SK-N-MC (cell line): ENCODE data around the gene CAMK2G.

Source experiments
- EZH2 ChIP-seq: fragments of 200-600 bp; sonication (generic); IDR thresholded peaks from one replicate; pipeline ENCODE4 v1.6.1; 2017; ENCODE audit warnings: antibody characterized with exemption
- POLR2AphosphoS5 ChIP-seq: IDR thresholded peaks from 2 replicates; pipeline ENCODE4 v1.6.1; 2012; ENCODE audit warnings: mild to moderate bottlenecking, low read depth, low read length, borderline replicate concordance

GRCh38 chr10:73864229-73864628 is 10.1 kb downstream of the CAMK2G start:
- TF ChIP-seq EZH2 (no peak), POLR2AphosphoS5 (no peak)
